Fibroblast of skin of scalp (primary cell): Measurements from ENCODE around the gene CHD2.
"Not testable (repeated sequence)": the region's sequence is repeated elsewhere in the genome, so short reads cannot be mapped to it uniquely, and the experiment has no call there.

Source experiments
- DNase-seq: peaks from one replicate; pipeline ENCODE4 v3.0.0-alpha.2; 2013

The CHD2 gene

DNA sequence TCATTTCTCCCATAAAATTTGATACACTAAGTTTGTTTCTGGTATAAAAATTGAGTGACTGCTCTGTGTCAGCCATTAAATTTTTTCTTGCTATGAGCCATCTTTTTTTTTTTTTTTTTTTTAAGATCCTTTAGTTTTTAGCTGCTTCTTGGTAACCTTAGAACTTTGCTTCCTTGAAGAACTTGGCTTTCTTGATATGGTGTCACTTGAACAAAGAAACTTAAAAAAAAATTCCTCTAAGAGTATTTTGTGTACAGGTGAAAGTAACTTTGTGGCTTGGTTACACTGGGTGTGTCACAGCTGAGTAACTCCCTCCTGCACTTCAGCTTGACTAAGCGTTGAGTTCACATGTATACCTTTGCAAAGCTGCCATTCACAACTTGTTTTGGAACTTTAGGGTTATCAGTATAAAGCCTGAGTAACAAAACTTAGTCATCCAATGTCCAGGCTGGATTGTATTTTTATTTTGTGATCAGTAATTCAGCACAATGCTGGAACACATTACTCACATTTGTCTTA, 6.5 kb downstream of the CHD2 start:
- DNase-seq: no peak

DNA sequence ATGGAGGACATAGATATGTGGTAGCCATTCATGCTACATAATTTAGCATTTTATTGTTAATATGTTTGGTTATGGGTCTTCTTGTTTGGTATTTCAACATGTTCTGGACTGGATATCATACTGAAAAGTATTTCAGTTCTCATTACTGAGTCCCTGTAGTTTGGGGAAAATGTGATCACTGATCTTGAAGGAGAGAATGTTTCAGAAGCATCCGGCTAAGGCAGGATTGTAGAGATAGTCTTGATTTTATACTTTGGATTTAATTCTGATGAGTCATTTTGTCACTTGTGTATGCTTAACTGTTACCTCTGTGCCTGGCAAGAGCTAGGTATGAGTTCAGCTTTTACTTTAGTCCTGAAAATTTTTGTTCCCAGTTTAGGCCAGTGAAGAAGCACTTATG, 7.1 kb downstream of the CHD2 start:
- no peak for DNase-seq

DNA sequence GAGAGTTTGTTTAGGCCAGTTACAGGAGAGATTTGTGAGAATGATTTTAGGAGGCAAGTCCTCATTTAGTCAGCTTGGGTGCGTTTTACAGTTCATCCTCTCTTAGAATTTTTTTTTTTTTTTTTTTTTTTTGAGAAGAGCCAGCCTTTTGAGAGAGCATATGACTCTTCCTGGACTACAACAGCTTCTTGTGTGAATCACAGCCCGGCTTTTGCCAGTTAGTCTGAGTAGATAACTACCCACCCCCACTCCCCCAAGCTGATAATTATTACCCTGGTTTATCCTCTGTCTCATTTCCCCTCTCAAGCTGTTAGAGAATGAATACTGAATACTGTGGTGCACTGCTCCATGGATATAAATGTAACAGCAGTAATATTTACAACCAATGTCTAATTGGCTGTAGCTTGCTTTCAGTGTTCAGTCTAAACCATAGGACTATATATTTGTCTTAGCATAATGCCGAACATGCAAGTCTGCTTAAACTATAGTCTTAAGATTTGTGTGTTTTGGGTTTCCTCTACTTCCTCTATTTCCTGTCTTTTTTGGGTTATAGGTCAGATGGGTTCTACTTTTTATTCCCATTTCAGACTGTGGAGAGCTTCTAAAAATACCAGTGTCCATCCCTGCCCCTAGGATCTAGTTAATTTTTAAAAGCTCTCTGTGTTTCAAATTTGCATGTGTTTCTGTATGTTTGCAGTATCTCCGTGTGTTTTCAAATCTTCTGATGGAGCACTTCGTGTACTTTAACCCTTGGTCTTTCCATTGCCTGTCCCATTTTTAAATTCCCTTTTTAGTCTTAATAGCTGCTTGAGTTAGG, 8.0 kb downstream of the CHD2 start:
- peak; percentile 87 for DNase-seq

DNA sequence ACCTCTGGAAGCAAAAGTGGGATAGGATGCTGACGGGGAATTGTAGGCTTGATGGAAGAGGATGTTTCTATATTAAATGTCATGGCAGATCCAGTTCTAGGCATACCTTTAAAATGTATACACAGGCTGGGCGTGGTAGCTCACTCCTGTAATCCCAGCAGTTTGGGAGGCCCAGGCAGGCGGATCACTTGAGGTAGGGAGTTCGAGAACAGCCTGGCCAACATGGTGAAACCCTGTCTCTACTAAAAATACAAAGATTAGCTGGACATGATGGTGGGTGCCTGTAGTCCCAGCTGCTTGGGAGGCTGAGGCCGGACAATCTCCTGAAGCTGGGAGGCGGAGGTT, 8.6 kb downstream of the CHD2 start:
- DNase-seq: no peak

DNA sequence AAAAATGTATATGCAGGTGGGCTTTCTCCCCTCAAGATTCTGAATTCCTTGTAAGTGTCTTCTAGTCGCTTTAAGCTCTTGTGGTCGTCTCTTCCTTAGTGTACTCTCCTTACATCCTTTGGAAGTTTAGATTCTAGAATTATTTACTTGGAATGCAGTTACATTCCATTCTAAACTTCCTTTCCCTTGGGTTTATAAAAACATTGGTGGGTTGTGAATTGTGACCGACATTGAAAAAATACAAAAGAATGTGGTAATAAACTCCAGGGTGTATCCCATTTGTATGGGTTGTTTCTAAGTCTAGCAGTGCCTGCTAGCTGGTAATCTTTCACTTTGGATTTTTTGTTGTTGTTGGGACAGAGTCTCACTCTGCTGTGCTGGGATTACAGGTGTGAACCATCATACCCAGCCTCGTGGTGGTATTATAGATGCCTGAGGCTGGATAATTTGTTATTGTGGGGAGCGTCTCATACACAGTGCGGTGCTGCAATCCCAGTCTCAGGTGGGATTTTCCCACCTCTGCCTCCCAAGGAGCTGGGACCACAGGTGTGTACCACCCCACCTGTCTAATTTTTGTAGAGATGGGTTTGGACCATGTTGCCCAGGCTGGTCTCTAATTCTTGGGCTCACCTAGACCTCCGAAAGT, 9.1 kb downstream of the CHD2 start:
- peak; percentile 88 for DNase-seq

DNA sequence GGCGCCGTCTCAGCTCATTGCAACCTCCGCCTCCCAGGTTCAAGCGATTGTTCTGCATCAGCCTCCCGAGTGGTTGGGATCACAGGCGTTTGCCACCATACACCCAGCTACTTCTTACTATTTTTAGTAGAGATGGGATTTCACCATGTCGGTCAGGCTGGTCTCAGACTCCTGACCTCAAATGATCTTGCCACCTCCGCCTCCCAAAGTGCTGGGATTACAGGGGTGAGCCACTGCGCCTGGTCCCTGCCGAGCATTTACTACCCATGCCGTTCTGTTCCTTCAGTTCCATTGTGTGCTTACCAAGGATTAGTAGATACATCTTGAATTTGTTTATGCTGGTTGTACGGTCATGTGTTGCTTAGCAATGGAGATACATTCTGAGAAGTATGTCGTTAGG, 10.3 kb downstream of the CHD2 start:
- no peak for DNase-seq

DNA sequence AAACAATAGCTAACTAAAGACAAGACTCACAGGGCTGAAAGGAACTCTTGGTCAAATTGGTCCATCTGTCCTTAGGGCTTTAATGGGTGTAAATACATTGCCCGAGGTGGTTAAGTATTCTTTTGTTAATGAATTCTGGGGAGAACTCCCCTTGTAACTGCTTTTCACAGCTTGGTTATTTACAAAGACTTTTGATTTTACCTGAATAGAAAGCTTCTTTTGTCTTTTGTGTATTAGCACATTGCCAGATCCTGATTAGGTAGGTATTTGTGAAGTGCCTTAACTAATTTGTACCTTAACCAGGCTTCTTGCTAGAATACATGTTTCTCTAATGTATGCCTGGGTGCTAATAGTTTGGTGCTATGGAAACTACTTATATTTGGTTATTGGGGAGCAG, 14.0 kb downstream of the CHD2 start:
- no peak for DNase-seq

DNA sequence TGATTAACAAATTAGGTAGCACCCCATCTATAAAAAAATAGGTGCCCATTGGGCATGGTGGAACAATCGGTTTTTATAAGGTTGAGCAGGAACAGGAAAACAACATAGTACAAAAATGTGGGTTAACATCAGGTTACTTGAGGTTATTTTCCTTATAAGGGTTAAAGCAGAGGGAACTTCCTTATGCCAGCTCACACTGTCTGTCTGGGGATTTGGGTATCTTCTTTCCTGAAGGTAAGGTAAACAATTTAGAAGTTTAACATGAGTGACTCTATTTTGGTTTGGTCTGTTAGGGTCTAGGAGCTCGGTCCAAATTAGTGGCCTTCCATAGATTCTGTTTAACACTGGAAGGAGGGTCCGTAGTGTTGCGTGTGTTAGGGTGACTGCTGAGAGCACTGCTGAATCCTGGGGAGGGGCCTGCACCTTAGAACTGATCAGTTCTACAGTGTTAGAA, 14.7 kb downstream of the CHD2 start:
- peak; percentile 38 for DNase-seq

DNA sequence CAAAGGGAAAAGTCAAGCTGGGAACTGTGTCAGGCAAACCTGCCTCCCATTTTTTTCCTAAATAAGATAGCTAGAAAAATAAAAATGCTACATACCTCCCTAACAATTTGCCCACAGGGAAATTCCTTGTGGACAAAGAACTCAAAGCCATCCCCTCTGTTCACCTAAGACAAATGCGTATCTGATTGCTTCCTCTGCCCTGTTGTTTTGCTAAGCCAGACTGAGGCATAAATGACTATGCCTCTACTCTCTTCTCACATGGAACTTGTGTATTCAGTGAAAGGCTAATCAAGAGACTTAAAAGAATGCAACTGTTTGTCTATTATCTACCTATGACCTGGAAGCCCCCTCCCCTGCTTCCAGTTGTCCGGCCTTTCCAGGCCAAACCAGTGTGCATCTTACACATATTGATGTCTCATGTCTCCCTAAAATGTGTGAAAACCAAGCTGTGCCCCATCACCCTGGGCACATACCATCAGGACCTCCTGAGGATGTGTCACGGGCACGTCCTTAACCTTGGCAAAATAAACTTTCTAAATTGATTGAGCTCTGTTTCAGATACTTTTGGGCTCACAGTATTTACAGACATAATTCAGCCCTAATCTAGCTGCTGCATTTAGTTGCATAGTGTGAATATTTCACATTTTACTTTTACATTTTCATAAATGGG, 15.8 kb downstream of the CHD2 start:
- no peak for DNase-seq

DNA sequence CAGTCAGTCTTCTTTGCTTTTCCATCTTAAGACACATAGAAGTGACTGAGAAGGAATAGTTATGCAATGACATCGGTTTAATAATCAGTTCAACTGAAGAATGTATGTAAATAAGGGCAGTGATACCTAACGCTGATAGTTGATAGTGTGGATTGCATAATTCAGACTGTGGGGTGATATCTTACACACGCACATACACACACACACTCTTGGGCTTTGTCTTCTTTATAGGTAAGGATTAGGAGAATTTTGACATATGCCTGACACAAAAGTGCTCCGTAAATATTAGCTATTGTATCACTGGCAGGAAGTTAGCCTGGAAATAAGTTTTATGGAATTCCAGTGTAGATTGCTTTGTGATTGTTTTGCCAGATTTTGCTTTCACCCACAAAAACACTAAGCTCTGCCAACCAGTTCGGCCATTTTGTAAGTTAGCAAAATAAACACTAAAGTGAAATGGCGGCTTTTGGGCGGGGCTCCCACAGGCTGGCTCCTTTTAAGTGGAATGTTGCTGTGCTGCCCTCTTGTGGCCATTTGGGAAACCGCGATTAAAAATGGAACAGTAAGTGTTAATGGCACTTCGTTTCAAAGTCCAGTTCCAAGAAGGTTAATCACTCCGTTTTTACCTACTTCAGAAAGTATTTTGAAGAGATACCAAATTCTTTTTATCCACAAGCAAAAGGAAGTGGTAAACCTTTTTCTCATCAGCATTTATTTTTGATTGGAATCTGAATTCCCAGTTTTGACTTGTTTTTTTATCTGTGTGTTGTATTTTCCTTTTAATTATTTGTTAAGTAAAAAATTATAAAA, 17.7 kb downstream of the CHD2 start:
- peak; percentile 93 for DNase-seq

DNA sequence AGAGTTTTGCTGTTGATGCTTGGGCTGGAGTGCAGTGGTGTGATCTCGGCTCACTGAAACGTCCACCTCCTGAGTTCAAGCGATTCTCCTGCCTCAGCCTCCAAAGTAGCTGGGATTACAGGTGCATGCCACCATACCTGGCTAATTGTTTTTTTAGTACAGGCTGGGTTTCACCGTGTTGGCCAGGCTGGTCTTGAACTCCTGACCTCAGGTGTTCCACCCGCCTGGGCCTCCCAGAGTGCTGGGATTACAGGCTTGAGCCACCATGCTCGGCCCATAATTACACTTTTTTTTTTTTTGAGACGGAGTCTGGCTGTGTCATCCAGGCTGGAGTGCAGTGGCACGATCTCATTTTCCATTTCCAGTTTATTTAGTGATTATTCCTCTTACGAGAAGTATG, 18.8 kb downstream of the CHD2 start:
- not testable (repeated sequence) for DNase-seq

DNA sequence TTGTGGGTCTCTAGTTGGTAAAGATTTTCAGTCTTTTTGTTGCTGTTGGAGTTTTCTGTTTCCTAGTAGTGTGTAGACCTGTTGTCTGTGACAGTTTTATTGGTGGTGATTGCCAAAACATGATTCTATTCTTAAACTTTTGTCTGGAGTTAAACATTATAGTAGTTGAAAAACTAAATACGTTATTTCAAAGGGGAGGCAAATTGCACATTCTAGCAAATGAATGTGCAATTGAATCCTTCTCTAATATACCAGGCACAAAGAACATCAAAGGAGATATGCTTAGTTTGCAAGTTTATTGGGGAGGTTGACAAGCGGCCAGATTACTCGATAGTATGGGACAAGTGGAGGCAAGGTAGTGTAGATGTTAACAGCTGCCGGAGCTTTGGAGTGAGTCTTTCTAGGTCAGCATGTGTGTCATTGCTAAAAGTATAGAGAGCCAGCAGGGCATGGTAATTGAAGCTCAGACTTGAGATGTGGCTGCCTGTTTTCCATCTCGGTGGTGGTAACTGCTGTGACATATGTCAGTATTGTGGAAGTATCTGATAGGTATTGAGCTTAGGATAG, 20.6 kb downstream of the CHD2 start:
- DNase-seq: no peak

DNA sequence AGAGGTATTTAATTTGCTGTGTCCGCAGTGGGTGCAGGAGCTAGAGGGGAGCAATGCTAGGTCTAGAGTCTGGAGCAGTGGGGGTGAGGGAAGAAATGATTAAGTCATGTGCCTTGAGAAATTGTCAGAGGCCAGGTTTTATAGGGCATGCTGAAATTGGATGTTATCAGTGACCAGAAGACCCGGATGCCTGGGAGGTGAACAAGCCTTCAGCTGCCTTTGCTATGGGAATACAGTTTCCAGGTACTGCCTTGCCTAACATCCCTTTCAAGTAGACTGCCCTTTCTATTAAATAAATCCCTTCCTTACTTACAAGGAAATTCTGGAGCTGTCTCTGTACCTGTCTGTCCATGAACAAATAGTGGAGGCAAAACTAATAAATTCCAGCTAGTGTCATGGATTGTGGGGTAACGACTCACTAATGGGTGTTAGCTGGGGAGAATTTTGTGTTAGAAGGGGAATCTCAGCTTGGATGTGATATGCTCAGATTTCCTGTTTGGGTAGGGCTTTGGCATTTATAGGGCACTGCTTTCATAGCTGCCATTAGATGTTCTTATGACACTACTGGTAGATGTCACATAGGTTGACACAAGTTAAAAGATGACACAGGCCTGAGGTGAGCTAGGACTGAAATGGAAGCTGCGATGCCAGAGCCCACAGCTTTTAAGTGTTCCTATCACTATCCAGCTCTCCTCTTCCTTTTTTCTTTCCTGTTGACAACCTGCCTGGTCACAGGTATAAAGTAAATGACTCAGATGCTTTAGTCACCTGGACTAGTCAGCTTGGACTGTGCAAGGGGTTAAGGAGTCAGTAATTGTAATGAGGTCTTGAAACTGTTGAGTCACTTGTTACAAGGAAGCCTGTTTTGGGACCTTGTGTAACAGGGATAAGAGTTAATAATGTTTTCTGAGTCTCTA, 21.3 kb downstream of the CHD2 start:
- peak; percentile 34 for DNase-seq

DNA sequence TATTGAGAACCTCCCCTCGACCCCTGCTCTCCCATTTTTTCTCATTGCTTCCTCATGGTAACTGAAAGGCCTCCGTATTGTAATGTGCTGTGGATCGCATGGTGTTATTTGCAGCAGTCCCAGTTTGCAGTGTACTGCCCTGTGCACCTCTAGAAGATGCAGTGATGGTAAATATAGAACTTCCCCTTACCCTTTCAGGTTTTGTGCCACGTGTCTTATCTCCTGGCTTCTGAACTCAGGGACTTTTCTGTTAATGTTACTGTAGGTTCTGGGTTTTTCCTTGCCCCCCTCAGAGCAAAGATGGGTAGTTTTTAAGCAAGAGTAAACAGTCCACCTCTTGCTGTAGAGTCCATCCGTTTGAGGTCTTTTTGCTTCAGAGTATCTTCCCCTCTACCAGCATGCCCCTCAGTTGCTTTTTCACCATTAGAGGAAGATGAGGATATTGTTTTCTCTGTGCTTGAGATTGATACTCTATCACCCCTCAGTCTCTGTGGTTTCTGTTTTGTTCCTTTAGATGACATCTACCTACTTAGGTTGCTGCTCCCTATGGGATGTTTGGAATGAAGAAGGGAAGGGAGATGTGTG, 22.4 kb downstream of the CHD2 start:
- no peak for DNase-seq

DNA sequence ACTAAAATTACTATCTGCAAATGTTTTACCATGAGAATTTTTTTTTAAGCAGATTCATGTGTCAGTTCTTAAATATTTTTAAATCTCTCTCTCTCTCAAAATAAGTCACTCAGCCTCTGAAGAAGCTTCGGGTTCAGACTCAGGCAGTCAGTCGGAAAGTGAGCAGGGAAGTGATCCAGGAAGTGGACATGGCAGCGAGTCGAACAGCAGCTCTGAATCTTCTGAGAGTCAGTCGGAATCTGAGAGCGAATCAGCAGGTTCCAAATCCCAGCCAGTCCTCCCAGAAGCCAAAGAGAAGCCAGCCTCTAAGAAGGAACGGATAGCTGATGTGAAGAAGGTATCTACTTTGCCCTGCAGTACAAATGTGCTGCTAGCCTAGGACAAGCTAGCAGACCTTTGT, 24.1 kb downstream of the CHD2 start:
- DNase-seq: no peak

DNA sequence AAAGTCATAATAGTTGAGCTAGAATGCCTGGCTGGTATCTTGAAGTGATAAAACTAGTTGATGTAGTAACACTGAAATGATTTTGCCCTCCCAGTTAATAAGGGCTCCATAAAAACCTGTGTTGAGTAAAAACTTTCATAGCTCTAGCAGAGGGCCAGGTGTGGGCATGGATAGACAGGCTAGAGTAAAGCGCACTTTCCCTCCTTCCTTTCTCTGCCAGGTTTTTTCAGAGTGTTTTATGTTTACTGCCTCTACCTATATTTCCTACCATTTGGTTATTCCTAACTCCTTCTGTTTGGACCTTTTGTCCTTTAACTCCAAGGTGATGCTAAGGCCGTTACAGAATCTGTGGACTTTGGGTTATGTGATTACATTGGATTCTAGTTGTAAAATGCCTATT, 25.3 kb downstream of the CHD2 start:
- DNase-seq: no peak

DNA sequence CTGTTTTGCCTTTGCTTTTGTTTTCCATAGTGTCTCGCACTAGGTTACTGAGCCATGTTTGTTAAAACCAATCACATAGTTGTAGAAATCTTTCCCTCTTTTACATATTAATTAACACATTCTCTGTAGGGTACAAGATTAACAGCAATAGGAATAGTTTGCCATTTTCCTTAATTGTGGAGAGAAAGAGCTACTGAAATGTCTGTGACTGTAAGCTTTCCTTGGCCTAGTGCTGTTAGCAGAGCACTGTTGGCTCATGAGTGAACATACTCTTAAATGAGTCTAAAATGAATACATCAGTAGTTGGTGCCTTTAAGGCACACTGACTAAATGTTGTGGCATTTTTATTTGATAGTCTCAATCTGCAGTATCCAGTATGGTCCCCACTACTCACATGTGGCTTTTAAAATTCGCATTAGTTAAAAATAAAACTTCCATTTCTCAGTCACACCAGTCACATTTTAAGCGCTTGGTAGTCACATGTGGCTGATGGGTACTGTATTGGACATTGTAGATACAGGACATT, 28.2 kb downstream of the CHD2 start:
- DNase-seq: no peak

DNA sequence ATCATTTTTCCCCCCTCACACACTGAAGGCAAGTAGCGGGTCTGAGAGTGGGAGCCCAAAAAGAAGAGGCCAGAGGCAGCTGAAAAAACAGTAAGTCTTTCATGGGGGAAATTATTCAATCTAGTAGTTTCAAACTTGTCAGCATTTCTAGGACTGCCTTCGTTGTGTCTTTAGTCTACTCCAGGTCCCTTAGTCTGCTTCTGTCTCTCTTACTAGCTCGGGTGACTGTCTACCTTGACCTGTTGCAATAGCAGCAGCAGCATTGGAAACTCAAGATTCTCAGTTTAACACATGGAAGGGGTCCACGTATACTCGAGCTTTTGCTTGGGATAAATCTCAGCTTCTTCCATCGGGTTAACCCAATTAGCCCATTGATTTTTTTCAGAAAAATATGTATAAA, 28.9 kb downstream of the CHD2 start:
- DNase-seq: no peak

DNA sequence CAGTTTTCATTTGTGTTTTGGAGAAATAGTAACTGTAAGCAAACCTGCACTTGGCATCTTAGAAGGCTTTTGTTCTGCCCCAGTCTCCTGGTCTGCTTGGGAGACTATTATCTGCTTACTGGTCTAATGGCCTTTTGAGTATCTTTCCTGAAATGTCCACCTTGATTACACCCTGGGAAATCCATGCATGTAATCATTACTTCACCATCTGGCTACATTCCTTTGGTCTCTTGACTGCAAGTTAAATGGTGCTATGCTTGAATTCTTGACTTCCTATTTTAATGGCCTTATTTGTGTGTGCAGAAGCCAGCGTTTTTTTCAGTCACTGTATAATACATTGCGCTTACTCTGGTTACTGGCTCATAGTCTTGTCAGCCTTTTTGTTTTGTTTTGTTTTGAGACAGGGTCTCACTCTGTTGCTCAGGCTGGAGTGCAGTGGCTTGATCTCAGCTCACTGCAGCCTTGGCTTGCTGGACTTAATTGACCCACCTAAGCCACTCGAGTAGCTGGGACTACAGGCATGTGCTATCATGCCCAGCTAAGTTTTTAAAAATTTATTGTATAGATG, 30.0 kb downstream of the CHD2 start:
- no peak for DNase-seq

DNA sequence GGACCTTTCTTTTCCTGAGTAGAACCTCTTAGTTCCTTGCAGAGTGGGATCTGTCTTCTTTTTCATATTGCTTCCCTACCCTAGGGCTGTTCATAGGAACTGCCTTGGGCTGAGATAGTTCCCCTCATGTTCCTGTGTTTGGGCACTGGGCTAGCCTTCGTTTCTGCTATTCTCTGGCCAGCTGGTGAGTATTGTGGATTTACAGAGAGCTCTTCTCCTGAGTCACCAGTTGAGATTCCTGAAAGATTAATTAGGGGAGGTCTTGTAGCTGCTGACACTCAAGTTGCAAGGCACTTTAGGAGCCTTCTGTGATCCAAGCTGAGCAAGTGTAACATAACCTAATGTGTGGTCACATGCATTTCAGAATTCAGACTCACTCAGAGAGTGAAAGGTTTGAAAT, 30.7 kb downstream of the CHD2 start:
- peak; percentile 84 for DNase-seq
